GM19324 (cell line): ENCODE data around the gene SLC22A13.
"Not testable (repeated sequence)": the region's sequence is repeated elsewhere in the genome, so short reads cannot be mapped to it uniquely, and the experiment has no call there.

Source experiments
- ATAC-seq: cut with Tn5 transposase; IDR thresholded peaks from one replicate; pipeline ENCODE4 v1.9.1; 2021; ENCODE audit warnings: mild to moderate bottlenecking, moderate library complexity; ENCODE audit not compliant: unreplicated experiment, low FRiP score

SLC22A13 gene

DNA sequence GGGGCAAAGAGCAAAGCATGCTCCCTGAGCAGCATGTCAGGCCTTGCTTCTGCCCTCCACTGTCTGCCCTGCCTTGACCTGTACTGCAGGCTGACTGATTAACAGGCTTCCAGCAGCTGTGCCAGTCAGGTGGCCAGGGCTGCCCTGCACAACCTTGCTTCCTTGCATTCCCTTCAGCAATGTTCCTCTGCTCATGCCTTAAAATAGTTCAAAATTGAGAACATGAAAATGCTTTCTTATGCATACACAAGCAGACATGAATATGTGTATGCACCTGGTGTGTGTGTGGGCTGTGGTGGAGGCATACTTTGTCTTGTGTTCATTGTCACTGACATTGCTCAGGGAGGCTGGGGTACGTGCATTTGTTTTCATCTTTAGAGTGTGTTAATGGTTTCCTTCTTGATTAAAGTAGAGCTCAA lies 1.2 kb upstream of the SLC22A13 start:
- no peak for ATAC-seq

DNA sequence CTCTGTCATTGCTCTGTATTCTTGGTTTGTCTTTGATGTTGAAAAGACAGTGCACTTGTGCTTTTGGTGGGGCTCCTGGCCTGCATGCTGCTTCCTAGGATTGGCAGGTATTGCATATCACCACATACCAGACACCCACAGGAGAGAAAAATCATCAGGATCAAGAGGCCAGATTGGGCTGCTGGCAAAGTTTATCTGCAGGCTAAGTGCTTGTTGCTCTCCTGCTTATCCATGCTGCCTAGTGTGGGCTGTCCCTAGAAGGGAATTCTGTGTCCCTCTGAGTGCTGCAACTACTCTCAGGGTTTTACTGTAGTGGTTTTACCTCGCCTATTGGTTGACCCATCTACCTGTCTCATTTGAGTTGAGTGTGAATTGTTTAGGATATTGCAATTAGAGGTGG lies 833 bp upstream of the SLC22A13 start:
- no peak for ATAC-seq

DNA sequence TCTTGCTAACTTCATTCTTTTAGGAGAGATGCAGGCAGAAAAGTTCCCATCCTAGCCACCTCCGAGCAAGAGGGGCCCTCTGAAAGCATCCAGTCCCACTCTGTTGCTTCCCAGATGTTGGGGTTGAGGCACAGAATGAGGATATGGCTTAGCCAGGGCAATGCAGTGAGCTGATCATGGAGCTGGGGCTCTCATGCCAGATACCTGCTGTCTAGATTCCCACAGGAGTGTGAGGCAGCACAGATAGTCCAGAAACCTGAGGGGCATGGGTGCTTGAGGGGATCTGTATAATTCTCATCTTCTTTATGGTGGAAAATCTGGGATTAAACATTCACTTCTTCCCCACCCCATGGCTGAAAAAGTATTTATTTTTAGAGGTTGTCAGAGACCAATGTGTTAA lies 1.2 kb downstream of the SLC22A13 start:
- no peak for ATAC-seq

DNA sequence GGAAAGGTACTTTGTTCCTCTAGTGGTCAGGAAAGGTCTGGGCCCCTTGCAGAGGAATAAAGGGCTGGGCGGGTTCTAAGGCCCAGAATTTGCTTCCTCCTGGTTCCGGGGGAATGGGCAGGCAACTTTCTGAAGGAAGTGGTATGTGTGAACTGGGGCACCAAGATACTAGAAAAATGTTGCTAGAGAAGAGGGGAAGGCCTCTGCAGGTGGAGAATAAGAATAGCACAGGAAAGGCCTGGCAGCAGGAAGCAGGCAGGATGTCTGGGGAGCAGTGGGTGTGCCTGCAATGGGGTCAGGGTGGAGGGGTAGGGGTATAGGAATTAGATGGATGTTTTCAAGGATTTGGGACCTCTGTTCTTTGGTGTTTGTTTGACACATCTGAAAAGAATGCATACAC lies 2.0 kb downstream of the SLC22A13 start:
- ATAC-seq = no peak

DNA sequence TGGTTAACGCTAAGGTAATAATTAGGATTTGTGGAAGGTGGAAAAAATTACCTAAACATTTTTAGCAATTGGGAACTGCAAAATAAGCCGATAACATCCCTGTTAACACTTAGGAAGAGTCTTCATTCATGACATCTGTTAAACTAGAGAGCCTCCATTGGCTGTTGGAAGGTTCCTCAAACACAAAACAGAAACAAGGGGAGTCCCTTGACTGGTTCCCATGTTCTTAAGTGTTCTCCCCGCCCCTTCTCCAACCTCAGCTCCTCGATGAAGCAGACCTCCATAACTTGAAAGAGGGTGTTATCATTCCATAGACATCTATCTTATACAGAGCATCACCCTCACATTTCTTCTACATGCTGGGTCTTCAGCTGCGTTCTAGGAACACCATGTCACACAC lies 2.5 kb downstream of the SLC22A13 start:
- ATAC-seq = no peak

DNA sequence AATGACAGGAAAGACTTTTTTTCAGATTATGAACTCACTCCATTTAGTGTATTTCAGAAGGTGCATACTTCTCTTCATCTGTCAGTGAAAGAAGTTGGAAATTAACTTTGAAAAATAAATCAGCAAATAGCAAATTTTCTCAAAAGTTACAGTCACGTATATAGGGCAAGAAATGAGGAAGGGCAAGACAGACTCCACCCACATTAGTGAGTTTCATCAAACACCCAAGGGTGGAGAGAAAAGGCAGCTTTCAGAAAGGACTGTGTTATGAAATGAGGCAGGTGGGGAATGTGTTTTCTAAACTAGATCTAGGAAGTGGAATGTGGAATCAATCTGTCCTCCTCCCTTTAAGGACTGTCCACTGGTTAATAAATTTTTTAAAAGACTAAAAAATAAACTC lies 2.9 kb downstream of the SLC22A13 start:
- no peak for ATAC-seq

DNA sequence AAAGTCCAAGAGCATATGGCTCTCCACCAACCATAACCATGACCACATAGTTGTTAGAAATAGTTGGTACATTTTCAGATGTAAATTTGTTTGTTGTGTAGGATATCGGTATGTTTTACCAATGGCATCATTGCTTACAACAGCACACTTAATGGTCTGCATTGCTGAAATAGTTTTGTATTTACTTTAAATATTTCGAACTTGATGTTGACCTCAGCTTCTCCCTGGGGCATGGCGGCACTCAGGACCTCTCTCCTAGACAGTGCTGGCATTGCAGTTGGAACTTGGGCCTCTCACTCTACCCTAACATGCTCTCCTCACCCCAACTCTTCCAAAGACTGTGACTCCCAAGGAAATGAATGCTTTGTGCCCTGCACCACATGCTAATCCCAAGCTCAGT lies 5.0 kb downstream of the SLC22A13 start:
- ATAC-seq = no peak

DNA sequence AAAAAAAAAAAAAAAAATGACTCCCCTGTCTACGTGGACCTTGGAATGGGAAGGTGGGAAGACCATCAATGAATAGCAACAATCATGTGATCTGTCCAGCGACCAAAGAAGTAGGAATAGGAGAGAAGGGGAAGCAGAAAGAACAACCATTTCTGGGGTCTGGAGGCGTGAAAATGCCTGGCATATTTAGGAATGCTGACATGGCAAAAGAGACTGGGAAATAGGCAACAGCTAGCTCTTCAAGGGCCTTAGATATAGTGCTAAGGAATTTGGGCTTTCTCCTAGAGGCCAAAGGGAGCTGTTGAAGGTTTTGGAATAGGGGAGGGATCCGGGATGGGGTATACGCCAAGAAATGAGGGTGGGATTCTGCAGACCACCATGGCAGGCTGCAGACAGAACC lies 5.9 kb downstream of the SLC22A13 start:
- no peak for ATAC-seq

DNA sequence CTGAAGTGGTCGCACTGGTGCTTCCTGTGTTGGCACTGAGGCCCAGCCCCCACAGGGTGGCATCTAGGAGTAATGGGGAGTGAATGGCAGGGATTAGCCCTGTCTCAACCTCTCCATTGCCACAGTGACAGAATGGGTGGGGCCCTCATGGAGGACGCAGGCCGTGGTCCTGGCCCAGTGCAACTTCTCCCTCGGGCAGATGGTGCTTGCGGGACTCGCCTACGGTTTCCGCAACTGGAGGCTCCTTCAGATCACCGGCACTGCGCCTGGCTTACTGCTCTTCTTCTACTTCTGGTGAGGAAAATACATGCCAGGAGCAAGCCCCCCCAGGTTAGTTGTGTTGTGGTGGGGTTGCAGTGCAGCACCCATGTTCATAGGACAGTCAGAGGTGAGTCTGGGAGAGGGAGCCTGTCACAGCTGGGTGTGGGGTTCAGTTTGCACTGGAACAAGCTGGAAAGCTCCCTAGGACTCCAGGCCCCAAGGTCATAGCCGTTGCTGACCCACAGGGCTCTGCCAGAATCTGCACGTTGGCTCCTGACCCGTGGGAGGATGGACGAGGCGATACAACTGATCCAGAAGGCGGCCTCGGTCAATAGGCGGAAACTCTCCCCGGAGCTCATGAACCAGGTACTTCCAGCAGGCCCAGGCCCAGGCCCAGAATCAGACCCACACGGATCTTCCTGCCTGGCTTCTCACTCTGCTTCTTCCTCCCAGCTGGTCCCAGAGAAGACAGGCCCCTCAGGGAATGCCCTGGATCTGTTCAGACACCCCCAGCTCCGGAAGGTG lies 9.4 kb downstream of the SLC22A13 start:
- no peak for ATAC-seq

DNA sequence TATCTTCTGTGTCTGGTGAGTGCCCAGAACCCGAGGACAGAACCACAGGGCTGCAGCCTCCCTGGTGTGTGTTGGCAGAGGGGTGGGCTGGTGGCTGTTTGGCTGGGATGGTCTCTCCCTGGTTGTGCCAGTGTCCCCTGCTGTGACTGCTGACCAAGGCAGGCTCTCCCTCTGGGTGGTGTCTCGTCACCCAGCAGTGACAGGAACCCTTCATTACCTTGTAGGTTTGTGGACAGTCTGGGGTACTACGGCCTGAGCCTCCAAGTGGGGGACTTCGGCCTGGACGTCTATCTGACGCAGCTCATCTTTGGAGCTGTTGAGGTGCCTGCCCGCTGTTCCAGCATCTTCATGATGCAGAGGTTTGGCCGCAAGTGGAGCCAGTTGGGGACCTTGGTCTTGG lies 10.0 kb downstream of the SLC22A13 start:
- ATAC-seq = no peak

DNA sequence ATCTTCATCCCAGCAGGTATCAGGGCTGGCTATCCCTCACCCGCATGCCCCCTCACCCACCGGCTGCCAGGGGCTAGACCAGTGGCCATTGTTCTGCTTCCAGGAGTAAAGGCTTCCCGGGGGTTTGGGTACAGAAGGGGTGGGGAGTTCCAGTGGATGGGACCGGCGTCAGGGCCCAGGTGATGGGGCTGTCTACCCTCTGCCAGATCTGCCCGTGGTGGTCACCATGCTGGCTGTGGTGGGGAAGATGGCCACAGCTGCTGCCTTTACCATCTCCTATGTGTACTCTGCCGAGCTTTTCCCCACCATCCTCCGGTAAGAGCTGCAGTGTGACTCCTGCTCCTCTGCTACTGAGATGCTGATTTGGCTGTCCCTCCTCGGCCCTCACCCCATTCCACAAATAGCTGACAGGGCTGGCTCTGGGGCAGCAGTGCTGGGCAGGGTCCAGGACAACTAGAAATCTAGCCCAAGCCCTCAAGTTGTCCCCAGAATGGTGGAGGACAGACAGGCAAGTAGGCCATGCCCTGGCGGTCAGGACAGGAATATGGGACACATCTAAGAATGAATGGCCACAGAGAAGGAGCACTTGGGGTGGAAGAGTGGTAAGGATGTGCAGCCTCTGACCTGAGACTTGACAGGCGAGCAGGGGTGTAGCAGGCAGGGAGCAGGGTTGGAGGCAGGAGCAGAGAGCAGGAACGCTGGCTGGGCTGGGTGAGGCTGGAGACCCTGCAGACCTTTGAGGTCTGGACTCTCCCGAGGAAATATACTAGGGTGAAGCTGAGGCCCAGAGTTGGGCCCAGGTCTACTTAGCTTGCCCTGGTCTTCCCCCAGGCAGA lies 10.7 kb downstream of the SLC22A13 start:
- ATAC-seq = no peak

DNA sequence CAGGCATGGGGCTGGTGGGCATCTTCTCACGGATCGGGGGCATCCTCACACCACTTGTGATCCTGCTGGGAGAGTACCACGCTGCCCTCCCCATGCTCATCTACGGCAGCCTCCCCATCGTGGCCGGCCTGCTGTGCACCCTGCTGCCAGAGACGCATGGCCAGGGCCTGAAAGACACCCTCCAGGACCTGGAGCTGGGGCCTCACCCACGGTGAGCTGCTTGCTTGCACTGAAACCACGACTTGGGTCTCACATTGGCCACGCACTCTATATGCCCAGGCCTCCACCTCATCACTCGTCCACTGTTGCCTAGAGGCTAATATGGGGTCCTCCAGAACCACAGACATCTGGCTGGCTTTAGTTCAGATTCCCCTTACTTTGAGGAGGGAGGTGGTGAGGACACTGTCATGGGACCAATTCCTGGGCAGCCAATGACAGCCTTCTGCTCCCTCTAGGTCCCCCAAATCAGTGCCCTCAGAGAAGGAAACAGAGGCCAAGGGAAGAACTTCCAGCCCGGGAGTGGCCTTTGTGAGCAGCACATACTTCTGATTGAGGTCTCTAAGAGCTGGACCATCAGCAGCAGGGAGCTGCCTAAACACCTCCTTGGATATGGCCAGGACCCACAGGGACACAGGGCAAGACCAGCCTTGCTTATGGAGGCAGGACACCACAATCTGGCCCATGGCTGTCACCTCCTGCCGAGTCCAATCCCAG lies 11.5 kb downstream of the SLC22A13 start:
- no peak for ATAC-seq

DNA sequence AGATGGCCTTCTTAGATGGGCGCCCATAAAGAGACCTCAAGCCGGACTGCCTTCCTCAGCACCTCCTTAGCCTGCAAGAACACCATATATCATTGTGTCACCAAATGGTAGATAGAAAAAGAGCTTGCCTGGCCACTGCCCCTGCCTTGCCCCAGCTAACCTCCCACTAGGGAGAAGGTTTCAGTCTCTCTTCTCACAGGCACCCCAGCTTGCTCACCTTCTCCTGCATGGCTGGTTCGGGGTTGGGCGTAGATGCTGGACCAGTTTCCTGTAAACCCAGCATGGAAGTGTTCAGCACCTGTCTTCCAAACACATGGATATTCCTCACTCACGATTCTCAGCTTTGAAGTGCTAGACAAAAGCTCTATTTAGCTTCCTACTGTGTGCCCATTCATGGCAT lies 13.2 kb downstream of the SLC22A13 start:
- ATAC-seq = no peak

DNA sequence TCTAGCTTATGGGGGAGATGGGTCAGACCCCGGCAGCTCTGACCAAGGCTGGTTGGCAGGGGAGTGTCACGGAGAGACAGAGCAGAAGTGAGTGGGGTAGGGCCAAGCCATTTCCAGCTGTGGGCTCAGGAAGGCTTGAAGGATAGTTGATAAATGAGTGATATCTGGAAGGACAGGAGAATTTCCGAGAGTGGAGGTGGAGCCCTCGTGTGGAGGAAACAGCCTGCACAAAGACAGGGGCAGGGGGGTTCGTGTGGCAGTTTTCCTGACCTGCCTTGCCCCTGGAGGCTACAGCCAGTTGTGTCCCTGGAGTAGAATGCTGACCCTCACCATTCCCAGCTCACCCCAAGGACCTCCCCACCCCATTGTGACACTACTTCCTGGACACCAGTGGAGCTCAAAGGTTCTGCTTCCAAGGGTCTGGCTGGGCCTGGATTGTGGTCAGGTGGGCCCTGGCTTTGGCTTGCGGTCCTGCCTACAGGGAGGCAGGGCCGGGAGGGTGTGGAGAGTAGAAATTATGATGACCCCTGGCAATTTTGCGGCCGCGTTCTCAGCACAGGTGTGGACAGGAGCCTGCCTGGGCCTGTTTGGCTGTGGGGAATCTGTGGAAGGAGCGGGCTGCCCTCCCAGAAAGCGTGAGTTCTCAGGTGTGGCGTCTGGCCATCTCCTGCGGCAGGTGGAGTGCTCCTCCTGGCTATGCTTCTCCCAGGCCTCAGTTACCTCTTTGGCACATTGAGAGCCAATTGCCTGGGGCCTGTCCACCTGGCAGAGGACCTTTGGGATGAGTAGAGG lies 16.5 kb downstream of the SLC22A13 start, which contains the start of gene SLC22A14:
Gene SLC22A14, plus strand, starts transcription at position 400 of the 792 bp plus-strand sequence. CDS start 23,733 bp downstream, outside the sequence.
- ATAC-seq = no peak

DNA sequence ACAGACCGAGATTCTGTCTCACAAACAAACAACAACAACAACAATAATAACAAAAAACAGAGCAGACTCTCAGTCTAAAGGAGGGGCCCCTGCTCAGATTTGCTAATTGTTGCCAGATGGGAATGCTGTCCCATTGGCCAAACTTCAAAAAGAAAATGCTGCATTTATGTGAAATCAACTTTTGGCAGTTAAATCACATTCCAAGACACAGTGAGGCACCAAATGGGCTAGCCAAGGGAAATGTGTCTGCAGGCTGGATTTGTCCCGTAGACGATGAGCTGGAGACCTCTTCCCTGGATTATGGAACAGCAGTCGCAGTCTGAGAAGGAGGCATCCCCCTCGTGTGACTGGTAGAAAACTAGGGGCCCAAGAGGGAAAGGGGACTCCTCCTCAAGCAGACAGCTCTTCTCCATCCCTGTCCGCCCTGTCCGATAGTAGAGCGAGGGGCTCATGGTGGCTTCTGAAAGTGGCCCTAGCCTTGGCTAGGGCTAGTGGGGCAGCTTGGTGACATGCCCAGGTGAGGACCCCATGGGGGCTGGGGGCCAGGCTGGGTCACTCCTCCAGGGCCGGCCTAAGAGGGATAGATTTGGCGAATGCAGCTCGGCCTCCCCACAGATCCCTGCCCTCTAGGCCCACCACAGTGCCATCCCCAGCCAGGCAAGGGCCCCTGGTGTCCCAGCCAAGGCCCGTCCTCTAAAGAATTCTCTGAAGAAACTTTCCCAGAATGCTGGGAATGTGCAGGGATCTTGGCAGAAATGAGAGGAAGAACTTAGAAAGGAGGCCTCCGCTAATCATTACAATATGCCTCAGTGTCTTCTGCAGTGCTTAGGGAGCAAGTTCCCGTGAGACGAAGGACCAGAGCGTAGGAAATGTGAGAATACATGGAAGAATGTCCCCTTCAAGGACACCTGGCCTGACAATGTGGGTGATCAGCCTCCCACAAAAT lies 18.5 kb downstream of the SLC22A13 start:
- no peak for ATAC-seq

DNA sequence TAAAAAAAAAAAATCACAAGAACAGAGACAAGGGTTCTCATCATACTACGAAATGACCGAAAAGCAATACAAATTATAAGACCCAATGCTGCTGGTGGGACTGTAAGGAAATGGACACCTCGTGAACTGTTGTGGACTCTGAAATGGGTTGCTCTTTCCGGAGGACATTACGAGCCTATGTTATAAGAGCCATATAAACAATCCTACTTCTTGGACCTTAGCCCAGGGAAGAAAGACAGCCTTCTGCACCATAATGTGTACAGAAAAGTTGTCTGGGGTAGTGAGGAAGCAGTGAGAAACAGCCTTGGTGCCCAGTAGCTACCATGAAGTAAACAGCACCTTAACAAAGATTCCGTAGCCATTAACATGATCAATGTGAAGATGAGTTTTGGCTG lies 19.1 kb downstream of the SLC22A13 start:
- no peak for ATAC-seq

DNA sequence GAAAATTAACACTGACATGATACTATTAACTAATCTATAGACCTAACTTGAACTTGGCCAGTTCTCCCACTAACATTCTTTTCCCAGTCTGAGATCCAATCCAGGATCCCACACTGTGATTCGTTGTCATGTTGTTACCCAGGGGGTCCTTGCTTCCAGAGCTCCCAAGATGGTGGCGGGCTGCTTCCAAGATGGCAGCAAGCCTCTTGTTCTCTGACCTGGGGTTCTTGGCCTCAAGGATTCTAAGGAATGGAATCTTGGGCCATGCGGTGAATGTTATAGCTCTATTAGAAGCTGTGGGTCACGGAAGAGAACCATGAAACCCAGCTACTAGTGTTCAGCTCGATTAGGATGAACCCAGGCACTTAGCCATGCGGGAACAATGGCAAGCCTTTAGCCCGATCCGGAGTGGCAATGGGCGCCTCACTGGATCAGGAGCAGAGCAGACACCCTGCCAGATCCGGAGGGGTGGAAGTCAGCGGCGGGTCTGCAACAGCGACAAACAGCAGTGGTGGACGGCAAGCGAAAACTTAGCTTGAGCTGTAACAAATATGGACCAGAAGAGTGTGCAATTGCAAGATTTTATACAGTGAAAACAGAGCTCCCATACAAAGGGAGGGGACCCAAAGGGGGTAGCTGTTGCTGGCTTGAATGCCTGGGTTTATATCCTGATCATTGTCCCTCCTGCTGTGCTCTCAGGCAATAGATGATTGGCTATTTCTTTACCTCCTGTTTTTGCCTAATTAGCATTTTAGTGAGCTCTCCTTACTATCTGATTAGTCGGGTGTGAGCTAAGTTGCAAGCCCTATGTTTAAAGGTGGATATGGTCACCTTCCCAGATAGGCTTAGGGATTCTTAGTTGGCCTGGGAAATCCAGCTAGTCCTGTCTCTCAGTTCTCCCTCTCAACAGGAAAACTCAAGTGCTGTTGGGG lies 23.9 kb downstream of the SLC22A13 start:
- not testable (repeated sequence) for ATAC-seq

DNA sequence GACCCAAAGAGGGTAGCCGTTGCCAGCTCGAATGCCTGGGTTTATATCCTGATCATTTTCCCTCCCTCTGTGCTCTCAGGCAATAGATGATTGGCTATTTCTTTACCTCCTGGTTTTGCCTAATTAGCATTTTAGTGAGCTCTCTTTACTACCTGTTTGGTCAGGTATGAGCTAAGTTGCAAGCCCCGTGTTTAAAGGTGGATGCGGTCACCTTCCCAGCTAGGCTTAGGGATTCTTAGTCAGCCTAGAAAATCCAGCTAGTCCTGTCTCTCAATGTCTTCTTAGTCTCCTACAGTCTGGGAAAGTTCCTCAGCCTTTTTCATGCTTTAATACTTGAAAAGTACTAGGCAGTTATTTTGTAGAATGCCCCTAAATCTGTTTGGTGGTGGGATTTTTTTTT lies 31.4 kb downstream of the SLC22A13 start:
- ATAC-seq = not testable (repeated sequence)
